ENCODE data around the gene SCAMP5. TPM values are rescaled to one million over a fixed set of nuclear protein-coding genes. Genes with fewer than 3 reads are reported as not detected.

SCAMP5 gene
- total RNA-seq, 4 donors from 2014 or later: 0.47 TPM; not detected in 3

DNA sequence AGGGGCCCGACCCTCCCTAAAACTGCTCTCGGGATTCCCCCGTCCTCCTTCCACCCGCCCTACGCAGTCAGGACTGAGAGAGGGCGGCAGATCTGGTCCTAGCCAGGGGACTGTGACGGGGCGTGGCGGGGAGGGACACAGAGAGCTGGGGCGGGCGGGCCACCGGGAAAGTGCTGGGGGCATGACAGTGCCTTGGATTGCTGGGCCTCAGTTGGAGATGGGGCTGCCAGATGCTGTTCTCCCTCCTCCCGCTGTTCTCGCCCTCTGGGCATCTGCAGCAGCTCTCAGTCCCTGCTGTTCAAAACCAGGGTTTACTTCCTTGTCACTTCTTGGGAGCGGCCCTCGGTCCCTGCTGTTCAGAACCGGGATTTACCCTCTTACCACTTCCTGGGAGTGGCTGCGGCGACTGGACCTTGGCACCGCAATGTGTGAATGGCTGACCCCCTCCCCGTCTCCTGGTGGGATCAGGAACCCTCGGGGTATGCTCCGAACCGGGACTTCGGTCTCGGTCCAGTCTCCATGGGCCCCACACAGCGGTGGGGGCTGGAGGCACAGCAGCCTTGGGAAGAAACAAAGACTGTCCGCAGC is 36.9 kb upstream of the SCAMP5 start:
- intact Hi-C loops (cut with DNase I; ENCODE audit: low total_unique reads) (no loop called here), in situ Hi-C loops (cut with MboI; ENCODE audit: low sequenced_read_pairs in 4 of 4) (no loop called here)
- TF ChIP-seq, protein P1, sequence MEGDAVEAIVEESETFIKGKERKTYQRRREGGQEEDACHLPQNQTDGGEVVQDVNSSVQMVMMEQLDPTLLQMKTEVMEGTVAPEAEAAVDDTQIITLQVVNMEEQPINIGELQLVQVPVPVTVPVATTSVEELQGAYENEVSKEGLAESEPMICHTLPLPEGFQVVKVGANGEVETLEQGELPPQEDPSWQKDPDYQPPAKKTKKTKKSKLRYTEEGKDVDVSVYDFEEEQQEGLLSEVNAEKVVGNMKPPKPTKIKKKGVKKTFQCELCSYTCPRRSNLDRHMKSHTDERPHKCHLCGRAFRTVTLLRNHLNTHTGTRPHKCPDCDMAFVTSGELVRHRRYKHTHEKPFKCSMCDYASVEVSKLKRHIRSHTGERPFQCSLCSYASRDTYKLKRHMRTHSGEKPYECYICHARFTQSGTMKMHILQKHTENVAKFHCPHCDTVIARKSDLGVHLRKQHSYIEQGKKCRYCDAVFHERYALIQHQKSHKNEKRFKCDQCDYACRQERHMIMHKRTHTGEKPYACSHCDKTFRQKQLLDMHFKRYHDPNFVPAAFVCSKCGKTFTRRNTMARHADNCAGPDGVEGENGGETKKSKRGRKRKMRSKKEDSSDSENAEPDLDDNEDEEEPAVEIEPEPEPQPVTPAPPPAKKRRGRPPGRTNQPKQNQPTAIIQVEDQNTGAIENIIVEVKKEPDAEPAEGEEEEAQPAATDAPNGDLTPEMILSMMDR (IDR thresholded peaks at IDR 0.05 in 4 of 5, conservative IDR thresholded peaks at IDR 0.05 in 1 of 5): no peak
- TF ChIP-seq POLR2A (IDR thresholded peaks at IDR 0.05): no peak
- ATAC-seq (peak in 1 of 2 donors; percentile 16), DNase-seq (peak; percentile 14 to 30)
- Histone ChIP-seq H3K27me3 (peaks cover 46 to 50% (median 49%) of the 10 kb centered on the region in 3 donors), H3K4me3 (peak overlapping the region; percentile 58 to 76 (median 68)), H3K9me3 (no peaks in the 10 kb centered on the region), H3K27ac (peak overlapping the region; percentile 28 to 67 (median 40)), H3K4me1 (peaks cover 15 to 25% of the 10 kb centered on the region in 2 donors), H3K36me3 (no peaks in the 10 kb centered on the region)

DNA sequence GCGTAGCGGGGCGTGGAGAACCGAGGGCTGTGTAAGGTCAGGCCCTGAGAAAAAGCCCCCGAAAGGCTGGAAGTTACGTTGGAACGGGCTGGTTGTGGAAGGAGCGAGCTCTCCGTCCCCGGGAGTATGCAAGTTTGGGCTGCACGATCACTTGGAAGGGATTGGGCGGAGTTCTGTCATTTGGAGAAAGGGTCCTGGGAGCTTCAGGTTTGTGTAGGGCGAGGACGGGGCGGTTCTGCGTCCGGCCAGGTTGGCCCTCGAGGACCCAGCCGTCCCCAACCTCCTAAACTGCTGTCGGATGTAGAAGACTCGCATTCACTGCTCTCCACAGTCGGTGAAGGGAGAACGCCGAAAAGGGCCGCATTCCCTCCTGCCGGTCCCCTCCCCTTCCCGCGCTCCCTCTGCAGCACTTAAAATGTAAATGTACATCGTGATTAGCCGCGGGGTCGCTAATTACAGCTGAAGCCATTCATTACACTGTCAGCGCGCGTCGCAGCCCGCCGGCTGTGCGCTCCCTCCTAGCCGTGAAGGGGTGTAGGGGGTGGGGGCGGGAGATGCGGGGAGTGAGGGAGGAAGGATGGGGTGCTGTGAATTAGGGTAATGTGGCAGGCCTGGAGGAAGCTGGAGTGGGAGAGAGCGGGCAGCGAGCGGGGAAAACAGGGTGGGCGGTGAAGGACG is 36.3 kb upstream of the SCAMP5 start:
- H3K27ac ChIP-seq: peak overlapping the region in 1 of 4 donors; percentile 67
- intact Hi-C loops (cut with DNase I; ENCODE audit: low total_unique reads): no loop called here
- in situ Hi-C loops (cut with MboI; ENCODE audit: low sequenced_read_pairs in 4 of 4): no loop called here

DNA sequence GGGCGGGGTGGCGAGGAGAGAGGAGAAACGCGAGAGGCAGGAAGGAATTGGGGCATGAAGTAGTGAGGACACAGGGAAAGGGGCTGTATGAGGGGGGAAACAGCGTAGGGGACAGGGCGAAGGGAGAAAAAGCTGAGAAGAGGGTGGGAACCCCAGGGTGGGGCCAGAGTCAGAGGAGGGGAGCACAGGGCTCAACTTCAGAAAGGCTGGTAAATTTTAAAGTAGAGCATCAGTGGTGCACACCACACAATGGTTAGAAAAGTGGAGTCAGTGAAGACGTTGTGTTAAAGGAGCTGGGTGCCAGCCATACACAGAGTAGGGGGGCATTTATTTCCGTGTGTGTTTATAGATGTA is 35.8 kb upstream of the SCAMP5 start:
- in situ Hi-C loops (cut with MboI; ENCODE audit: low sequenced_read_pairs in 4 of 4): no loop called here
- H3K4me3 ChIP-seq: peak overlapping the region in 1 of 4 donors; percentile 58
- no peaks in the 10 kb centered on the region for H3K36me3 ChIP-seq
- ATAC-seq (no peak), DNase-seq (no peak)
- intact Hi-C loops (cut with DNase I; ENCODE audit: low total_unique reads): no loop called here
- no peak overlapping the region for H3K27ac ChIP-seq
- no peak for TF ChIP-seq POLR2A (IDR thresholded peaks at IDR 0.05)
- TF ChIP-seq, protein P1 (IDR thresholded peaks at IDR 0.05 in 4 of 5, conservative IDR thresholded peaks at IDR 0.05 in 1 of 5): no peak
- H3K27me3 ChIP-seq: peaks cover 45 to 49% (median 46%) of the 10 kb centered on the region in 3 donors
- H3K9me3 ChIP-seq: no peaks in the 10 kb centered on the region
- peaks cover 15 to 25% of the 10 kb centered on the region in 2 donors for H3K4me1 ChIP-seq

More for the DNA sequence above, 36.3 kb upstream of the SCAMP5 start:
- ATAC-seq (no peak), DNase-seq (no peak)
- Histone ChIP-seq H3K9me3 (no peaks in the 10 kb centered on the region), H3K4me3 (peak overlapping the region; percentile 58 to 76 (median 68)), H3K36me3 (no peaks in the 10 kb centered on the region), H3K27me3 (peaks cover 46 to 50% (median 49%) of the 10 kb centered on the region in 3 donors), H3K4me1 (peaks cover 15 to 25% of the 10 kb centered on the region in 2 donors)
- no peak for TF ChIP-seq POLR2A (IDR thresholded peaks at IDR 0.05)
- TF ChIP-seq, protein P1 (IDR thresholded peaks at IDR 0.05 in 4 of 5, conservative IDR thresholded peaks at IDR 0.05 in 1 of 5): no peak

DNA sequence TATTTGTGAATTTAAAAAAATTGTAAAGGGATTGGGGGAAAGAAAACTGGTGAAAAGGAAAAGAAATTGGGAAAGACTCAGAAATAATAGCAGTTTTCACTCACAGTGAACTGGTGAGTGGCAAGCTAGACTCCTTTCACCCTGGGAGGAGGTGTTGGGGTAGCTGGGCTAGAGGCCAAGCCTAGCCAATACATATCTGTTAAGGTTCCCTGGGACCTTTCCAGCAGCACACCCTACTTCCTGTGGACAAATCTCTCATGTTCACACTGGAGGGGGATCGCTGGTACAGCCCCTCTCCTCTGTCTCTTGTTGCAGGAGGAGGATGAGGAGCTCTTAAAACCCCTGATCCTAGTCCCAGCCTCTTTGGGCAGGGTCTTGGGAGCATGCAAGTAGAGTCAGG is 35.1 kb upstream of the SCAMP5 start:
- Histone ChIP-seq H3K27ac (no peak overlapping the region), H3K4me3 (no peak overlapping the region), H3K4me1 (peaks cover 15 to 25% of the 10 kb centered on the region in 2 donors), H3K9me3 (no peaks in the 10 kb centered on the region), H3K27me3 (peaks cover 38 to 43% (median 40%) of the 10 kb centered on the region in 3 donors), H3K36me3 (no peaks in the 10 kb centered on the region)
- no peak for DNase-seq
- TF ChIP-seq POLR2A (IDR thresholded peaks at IDR 0.05): no peak
- TF ChIP-seq, protein P1 (IDR thresholded peaks at IDR 0.05 in 4 of 5, conservative IDR thresholded peaks at IDR 0.05 in 1 of 5): no peak
- intact Hi-C loops (cut with DNase I; ENCODE audit: low total_unique reads) (no loop called here), in situ Hi-C loops (cut with MboI; ENCODE audit: low sequenced_read_pairs in 4 of 4) (no loop called here)
- no peak for ATAC-seq
